CD4-positive, alpha-beta T cell treated with Interleukin-2 at 100 ng/mL for 4 hours (primary cell): ENCODE data around the gene TUBB1.
A peak's percentile ranks its signal among the peaks of the same experiment; 100 is the strongest.
"Not testable (repeated sequence)": the region's sequence is repeated elsewhere in the genome, so short reads cannot be mapped to it uniquely, and the experiment has no call there.

Experiments used
- DNase-seq: peaks from one replicate; pipeline ENCODE4 v3.0.0-alpha.2; 2020; ENCODE audit warnings: low spot score

Gene TUBB1

DNA sequence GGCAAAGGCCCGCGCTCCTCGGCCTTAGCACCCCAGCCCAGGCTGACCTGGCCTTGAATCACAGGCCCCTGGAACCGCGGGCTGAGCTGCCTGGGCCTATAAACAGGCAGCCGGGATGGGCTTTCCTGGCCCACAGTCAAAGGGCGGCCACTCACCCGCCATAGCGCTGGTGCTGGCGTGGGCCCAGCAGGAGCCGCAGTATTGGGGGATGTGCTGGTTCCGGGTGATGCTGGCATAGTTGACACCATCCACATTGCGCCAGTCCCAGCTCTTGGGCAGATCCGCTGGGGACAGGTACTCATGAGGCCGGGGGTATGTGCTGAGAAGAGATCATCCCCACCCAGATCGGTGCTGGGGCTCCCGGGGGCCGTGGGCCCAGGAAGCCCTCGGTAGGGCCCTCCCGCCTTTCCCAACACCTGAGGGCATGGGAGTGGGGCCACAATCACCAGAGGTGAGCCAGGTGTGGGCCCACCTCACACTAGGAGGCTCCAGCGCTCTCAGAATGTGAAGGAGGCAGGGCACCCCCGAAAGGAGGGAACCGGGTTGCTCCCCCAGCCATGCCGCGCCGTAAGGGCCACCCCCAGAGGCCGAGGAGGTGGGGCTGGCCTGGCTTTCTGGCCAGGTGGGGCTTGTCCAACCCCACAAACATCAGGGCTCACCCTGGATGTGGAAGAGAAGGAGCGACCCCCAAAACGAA is 12.9 kb upstream of the TUBB1 start:
- DNase-seq = no peak

DNA sequence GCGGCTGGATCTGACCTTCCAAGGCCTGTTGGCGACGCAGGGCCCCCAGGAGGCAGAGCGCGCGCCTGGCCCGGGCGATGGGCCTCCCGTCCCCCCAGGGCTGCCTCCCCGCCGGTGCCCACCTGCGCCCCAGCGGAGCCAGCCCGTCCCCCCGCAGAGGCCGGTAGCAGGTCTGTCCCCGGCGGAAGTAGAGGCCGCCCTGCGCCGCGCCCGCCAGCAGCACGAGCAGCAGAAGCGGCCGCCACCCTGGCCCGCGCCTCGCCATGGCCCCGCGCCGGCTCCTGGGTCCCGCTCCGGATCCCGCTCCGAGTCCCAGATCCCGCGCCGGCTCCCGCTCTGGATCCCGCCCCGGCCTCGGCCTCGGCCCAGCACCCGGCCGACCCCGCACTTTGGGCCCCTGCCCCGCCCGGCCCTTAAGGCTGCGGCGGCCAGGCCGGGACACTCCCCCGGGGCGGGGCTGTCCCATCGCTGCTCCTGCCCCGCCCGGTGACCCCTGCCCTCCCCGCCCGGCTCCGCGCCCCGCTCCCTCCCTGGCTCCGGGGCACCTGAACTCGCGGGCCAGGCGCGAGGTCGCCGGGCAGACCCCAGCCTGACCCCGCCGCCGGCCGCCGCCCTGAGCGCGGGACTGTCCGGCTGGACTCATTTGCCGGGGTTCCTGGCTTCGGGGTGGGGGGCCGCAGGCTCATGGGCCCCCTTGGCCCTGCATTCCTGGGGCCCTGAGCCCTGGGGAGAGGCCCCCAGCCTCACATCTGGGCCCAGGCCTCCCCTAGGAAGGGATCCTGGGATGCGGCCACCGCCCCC is 12.2 kb upstream of the TUBB1 start, which contains the start of gene CTSZ:
Gene CTSZ (minus strand): TSS at position 391 of the 801 bp plus-strand sequence. CDS start 126 bp downstream, at position 265.
- DNase-seq = peak; percentile 28

DNA sequence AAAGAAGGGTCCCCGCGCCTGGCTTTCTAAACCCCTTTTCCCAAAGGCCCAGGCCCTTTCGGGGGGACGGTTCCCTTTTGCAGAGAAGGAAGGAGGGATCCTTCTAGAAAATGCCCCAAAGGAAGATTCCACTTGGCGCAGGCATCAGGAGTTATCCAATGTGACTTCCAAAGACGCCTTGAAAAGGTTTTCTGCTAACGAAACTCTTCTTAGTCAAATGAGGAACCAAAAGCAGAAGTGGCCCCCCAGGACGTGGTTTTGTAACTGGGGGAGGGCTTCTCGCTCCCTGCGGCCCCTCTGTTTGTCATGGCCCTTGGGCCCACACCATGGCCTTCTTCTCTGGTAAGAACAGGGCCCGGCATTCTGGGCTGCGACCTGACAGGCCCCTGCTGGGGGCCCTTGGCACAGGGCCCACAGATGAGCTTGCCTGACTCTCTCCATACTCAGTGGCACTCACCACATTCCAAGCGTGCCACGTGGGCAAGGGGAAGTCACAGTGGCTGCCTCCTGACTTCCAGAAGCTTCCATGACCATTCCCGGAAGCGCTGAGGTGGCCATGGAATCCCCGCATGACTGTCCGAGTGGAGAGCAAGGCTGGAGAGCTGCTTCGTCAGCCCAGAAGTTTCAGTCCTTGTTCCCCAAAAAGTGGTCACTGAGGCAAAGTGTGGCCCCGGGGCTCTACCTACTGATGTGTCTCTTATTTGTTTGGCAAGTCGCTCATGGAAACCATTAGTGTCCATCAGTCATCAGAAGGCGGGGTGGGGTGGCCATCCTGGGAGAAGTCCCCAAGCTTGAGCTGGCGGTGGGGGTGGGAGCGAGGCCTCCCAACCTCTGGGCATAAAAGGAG is 11.3 kb upstream of the TUBB1 start:
- peak; percentile 12 for DNase-seq

DNA sequence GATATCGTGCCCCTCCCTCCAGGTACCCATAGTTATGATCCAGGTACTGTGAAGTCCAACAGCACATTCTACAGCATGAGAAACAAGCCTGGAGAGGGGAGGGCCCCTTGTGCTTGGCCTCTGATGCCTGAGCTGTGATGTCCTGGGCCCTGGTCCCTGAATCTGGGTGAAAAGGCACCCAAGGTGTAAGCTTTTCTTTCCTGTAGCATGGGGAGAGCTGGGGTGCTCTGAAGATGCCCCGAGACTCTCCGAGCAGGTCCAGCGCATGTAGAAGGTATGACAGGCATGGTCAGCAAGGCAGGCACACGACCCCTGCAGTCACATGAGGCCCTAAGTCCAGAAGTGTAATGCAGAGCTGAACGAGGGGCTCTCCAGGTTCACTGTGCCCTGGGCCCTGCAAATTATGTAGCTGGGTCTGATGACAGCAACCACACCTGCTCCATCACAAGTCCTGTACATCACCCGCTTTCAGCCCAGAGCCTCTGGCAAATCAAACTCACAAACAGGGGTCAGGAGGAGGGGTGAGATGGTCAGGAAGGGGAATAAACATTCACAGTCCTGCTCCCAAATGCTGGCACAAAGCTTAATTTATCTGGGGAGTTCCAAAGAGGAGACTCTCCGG is 10.4 kb upstream of the TUBB1 start:
- no peak for DNase-seq

DNA sequence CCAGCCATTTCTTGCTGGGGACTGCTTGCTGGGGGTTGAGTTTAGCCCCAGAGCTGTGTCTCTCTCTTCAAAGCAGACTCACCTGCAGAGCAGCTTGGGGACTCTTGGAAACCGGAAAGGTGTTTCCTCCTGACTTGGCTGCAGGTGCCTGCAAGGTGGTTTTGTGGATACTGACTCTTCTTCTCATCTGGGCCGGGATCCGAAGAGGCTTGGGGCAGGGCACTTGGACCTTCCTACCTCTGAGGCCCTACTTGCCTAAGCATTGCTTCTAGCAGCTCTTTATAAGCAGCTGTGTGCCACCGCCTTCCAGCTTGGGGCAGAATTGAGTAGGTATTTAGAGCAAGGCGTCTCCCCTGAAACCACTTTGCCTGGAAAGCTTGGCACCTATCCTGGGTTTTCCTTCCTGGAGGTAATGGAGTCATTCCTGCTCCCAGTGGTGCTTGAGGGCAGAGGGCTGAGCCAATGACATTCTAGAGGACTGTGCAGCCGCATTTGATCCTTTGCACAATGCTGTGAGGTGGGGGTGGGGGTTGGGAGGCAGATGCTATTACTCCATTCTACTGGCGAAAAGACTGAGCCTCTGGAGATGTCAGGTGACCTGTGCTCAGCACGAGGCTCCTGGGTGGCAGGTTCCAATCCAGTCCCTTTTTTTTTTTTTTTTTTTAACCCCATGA is 8.8 kb upstream of the TUBB1 start:
- no peak for DNase-seq

DNA sequence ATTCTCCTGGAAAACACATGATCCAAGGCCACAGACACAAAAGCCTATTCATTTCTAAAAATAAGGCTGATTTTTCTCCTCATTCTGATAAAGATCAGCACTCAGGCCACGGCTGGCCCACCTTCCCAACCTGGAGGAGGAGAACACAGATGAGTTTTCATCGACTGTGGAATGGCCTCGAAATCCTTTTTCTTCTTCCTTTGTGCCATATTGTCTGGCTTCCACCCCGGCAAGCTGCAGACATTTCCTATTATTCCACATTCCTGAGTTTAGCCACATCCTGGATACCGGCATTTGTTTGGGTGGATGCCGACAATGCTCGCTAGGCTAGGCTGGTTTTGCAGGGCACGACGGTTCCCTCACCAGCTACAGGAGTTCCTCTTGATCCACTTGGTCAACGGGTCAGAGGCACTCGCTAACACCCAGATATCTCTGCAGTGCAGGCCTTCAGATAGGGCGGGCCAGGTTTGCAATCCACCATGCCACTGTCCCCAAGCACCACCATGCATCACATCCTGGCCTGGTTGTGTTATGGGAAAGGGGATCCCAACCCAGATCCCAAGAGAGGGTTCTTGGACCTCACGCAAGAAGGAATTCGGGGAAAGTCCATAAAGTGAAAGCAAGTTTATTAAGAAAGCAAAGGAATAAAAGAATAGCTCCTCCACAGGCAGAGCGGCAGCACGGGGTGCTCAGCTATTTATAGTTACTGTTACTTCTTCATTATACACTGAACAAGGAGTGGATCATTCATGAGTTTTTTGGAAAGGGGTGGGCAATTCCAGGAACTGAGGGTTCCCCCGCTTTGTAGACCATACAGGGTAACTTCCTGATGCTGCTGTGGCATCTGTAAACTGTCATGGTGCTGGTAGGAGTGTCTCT is 8.0 kb upstream of the TUBB1 start:
- DNase-seq = peak; percentile 41

DNA sequence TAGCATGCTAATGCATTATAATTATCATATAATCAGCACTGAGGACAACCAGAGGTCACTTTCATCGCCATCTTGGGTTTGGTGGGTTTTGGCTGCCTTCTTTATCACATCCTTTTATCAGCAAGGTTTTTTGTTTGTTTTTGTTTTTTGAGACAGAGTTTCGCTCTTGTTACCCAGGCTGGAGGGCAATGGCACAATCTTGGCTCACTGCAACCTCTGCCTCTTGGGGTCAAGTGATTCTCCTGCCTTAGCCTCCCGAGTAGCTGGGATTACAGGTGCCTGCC is 7.4 kb upstream of the TUBB1 start:
- not testable (repeated sequence) for DNase-seq

DNA sequence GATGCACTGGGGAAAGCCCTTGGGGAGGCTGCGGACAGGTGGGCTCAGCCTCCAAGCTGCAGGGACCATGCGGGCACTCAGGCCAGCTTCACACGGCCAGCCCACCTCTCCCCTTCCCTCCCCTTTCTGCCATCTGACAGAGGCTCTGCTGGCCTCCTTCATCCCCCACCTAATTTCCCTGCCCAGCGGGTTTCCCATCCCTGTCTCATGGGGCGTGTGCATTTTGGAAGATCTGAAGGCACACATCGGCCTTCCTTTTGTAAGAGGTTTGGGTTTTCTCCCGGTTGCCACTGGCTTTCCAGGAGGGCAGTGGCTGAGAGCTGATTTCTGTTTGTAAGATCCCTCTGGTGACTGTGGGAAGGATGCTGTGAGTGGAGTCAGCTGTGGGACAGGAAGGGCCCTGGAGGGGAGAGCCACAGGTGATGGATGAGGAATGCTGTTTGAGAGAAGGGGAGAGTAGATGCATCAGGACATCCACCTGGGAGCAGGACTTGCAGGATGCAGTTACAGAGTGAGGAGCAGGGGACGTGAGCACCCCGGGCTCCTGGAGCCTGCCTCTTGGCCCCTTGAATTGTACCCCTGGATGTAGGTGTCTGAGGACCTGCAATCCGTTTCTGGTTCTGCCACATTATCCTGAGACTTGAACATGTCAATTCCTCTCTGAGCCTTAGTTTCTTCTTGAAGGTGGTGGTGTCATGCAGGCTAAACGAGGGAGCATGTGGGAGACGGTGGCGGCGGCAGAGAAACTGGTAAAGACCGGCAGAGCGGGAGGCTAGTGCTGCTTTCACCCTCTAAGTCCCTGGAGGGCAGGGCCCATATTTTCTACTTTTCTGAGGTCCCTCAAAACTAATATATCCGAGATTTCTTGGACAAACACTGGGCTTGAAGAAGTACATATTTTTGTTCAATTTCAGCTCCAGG is 5.9 kb upstream of the TUBB1 start:
- DNase-seq = no peak

DNA sequence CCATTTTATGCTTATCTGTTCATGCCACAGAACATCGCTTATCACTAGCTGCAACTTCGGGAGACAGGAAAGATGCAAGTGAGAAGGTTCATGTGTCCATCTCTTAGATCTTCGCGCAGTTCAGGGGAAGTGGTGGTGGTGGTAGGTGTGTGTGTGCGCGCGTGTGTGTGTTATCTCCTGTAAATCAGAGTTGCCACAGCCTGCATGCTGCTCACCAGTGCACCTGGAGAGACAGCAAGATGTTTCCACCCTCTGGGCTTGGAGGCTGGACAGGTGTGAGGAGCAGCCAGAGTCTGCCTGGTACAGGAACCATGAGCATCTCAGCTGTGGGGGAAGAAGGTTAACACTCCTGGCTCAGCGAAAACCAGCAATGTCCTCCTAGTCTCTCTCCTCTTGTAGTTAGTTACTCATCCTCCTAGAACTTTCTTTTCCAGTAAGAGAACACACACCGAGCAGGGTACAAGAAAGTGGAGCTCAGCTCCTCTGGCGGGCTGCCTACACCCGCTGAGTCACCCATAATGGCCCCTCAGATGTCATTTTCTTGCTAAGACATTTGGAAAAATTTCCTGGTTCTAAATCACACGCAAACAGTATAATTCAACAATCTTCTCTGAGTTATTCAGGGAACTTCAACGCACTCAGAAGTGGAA is 5.1 kb upstream of the TUBB1 start:
- peak; percentile 28 for DNase-seq

DNA sequence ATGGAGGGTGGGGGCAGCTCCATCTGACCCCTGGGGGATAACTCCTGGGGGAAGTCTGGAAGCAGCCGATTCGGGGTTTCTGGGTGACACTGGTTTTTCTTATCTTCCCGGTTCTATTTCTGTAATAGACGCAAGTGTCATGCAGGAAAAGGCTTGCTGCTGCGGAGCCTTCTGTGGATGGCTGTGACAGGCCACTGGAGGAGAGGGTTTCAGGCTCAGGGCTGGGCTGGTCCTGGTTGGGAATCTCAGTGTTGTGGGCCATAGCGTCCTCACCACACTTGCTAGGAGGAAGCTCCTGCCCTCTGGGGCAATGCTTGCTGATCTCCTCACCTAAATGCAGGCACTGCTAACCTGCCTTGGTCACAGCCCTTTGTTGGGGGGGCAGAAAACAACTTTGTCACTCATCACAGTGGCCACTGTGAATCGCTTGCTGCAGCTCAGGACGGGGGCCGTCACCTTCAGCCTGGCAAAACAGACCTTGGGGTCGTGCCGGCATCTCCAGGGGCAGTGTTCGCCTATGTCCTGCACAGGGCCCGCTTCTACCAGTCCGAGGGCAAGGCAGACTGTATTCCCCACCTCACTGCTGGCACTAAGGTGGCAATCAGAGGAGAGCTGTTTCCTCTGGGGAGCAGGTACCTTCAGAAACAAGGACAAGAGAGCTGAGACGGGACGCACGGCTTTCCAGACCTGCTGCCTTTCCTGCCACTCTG is 4.4 kb upstream of the TUBB1 start:
- no peak for DNase-seq

DNA sequence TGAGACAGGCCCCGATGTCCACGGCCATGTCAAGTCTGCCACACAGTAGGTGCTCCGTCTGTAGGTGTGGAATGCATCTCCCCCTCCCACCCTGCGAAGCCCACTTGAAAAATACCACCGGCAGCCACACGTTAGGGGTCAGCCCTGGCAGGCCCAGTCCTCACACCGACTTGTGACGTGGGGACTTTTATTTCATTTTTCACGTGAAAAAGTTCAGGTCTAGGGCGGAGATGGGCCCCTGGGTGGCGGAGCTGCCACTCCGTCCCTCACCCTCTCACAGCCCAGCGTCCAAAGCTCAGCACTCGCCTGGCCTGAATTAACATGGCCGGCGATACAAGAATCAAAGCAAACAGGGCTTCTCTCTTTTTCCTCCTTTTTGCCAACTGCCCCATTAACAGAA is 3.8 kb upstream of the TUBB1 start:
- no peak for DNase-seq

DNA sequence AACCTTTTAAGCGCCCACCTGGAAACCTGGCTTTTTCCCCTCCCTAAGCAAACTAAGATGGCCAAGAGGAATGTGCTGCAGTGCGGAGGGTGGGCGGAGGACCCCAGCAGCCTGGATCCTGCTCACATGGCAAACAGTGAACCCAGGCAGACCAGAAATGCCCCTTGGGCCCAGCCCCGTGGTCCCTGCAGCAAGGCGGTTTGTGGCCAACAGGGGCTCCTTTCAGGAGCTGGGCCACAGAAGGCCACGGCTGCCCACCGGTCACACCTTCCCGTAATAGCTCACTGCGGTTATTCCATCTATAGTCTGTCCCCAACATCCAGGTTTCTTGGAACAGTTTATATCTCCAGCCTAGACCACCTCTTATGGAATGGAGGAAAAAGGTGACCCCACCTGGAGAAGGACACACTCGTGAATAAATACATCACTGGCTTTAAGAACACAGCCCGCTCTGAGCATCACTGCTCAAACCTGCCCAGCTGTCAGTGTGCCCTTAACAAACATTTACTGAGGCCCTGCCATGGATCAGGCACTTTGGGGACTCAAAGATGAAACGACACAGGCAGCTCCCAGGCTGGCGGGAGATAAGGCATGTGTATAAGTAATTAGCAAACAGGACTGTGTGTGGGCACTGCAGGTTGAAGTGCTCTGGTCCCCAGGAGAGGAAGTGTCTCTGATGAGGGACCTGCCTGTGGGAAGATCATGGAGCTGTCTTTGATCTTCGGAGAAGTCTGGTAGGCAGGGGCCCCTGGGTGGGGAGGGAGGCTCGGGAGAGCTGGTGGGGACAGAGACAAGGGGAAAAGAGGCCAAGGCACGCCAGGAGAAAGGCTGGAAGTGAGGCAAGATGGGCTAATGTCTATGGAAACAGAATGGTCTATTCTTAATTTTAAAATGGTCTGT is 3.2 kb upstream of the TUBB1 start:
- DNase-seq = no peak

DNA sequence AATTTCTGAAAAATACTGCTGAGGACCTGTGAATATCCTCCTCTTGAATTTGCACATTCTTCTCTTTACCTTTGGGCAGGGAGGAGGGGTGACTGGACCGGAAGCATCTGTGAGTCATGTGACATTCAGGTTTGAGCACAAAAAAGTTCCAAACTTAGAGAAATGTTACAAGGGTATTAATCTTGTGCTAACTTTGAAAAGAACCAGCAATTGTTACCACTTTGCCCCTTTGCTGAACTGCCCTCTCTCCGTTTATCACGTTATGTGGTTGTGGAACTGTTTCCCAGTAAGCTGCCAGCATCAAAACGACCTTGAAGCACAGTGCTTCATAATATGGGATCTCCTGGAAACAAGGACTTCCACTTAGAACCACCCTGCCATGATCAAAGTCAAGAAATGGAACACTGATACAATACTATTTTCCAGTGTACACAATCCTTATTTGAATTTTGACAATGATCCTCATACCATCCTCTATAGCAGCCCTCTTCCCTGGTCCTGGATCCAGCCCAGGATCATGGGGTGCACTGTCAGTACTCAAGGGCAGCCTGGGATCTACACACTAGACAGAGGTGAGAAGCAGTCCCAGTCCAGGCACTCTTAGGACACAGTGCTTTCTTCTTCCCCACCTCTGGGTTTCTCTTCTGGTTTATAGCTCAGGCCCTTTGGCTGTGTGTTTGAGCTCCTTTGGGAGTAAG is 2.3 kb upstream of the TUBB1 start:
- peak; percentile 32 for DNase-seq

DNA sequence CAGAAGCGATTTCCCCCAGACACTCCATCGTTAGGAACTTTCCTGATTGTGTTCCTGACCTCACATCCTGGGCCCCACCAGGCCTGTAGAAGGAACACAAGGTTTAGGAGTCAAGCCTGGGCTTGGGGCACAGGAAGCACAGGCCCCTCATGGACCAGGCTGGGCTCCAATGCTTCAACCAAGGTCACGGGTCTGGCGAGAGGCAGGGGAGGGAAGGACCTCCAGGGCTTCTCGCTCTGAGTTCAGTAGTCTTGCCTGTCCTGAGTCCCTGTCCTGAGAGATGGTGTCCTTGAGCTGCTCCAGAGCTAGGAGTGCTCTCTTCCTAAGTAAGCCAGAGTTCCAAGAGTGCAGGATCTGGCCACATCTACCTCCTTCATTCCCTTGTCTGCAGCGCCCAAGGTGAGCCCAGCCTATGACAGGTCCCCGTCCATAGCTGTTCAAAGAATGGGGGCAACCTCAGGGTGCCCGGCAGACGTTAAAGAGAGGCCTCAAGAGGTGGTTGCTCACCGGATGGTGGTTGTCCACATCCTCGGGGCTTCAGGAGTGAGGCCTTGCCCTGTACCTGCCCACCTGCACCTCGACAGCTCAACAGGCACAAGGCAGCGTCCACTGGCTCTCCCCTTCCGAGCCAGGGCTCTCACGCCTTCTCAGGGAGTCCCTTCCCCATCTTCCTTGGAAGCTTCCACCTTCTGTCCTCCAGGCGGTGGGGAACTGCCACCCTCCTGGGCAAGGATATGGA is 1.6 kb upstream of the TUBB1 start:
- DNase-seq = no peak

DNA sequence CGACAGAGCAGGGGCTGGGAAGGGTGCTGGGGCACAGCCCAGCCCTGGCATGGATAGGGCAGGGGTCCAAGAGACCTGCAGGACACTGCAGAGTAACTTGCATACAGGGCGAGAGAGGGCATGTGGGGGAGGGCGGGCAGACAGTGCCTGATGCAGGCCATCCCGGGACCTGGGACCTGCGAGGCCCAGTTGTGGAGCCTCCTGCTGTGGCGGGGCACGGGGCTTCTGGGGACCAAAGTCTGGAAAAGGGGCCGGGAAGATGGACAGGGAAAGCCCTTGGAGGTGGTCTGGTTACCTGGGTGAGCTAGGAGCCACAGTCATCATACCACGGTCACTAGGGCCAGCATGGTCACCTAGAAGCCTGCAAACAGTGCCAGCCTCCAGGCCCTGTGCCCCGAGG is 412 bp upstream of the TUBB1 start:
- no peak for DNase-seq

DNA sequence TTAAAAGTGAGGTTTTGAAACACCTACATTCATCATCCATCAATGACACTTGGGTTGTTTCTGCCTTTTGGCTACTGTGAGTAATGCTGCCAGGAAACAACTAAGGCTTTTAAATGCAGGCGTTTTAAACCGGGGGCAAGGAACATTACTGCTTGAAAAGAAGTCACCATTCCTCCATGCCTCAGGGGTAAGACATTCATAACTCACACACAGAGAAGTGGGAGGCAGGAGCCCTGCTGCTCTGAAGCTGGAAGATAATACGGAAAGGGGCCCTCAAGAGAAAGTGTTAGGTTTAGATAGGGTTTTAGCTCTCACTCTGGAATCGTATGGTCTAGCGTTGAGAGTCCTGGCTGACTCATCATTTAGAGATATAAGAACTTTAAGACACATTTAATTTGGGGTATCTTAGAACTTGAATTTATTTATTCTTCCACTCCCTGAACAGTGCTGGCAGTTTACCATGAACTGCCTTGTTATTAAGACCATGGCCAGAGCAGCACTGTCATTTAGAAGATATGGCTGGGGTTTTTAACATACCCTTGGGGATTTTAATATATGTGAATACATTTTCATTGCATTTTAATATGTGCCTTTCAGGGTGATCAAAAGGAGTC is 1.8 kb downstream of the TUBB1 start:
- no peak for DNase-seq
